ENCODE measurements around the gene RNPEP. TPM values are rescaled to one million over a fixed set of nuclear protein-coding genes. Genes with fewer than 3 reads are reported as not detected.

RNPEP gene, protein sequence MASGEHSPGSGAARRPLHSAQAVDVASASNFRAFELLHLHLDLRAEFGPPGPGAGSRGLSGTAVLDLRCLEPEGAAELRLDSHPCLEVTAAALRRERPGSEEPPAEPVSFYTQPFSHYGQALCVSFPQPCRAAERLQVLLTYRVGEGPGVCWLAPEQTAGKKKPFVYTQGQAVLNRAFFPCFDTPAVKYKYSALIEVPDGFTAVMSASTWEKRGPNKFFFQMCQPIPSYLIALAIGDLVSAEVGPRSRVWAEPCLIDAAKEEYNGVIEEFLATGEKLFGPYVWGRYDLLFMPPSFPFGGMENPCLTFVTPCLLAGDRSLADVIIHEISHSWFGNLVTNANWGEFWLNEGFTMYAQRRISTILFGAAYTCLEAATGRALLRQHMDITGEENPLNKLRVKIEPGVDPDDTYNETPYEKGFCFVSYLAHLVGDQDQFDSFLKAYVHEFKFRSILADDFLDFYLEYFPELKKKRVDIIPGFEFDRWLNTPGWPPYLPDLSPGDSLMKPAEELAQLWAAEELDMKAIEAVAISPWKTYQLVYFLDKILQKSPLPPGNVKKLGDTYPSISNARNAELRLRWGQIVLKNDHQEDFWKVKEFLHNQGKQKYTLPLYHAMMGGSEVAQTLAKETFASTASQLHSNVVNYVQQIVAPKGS
- total RNA-seq, result 82.1 and 108 TPM in 2 replicates

DNA sequence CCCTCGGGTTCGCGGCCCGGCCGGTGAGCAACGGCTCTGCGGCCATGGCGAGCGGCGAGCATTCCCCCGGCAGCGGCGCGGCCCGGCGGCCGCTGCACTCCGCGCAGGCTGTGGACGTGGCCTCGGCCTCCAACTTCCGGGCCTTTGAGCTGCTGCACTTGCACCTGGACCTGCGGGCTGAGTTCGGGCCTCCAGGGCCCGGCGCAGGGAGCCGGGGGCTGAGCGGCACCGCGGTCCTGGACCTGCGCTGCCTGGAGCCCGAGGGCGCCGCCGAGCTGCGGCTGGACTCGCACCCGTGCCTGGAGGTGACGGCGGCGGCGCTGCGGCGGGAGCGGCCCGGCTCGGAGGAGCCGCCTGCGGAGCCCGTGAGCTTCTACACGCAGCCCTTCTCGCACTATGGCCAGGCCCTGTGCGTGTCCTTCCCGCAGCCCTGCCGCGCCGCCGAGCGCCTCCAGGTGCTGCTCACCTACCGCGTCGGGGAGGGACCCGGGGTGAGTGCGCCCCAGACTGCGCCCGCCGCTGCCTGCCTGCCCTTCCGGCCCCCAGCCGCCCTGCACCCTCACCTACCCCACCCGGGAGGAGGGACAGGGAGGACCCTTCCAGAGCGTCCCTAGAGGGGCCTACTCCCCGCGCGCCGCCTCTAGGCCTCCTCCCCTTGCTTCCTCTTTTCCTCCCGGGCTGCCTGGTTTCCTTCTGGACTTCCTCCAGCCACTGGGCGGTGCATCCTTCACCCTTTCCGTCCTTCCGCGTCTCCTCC lies at the start of gene RNPEP:
TSS of gene RNPEP (plus strand) at position 26 of the 757 bp plus-strand sequence. CDS start at position 45, 19 bp downstream.

DNA sequence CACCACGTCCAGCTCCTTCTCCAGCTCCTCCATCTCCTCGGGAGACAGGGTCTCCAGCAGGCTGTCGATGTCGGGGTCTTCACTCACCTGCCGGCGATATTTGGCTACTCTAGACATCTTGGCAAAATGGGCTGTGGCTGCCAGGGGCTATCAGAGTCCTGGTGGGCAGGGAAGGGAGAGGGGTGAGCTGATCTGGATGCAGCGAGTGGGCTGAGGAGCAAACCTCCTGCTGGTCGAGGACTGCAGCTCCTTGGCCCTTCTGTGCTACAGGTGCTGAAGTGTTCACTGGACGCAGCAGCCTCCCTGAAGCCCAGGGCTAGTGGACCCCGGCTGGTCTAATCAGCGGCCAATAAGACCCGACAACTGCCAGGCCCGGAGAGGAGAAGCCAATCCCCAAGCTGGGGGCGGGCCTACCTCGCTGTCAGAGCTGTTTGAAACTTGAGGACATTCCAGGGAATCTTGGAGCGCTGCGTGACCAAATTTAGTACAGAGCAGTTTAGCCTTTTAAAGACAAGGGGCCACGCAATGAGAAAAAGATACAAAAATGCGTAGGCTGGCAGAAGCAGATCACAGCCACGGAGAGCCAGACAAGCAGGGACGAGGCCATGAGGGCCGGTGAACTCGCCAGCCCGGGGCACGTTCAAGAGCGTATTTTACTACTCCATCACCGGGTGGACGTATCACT lies 36.1 kb upstream of the RNPEP start, which contains the start of gene LMOD1:
TSS of gene LMOD1 (minus strand) at position 325 of the 685 bp plus-strand sequence. CDS start at position 117, 208 bp downstream.

DNA sequence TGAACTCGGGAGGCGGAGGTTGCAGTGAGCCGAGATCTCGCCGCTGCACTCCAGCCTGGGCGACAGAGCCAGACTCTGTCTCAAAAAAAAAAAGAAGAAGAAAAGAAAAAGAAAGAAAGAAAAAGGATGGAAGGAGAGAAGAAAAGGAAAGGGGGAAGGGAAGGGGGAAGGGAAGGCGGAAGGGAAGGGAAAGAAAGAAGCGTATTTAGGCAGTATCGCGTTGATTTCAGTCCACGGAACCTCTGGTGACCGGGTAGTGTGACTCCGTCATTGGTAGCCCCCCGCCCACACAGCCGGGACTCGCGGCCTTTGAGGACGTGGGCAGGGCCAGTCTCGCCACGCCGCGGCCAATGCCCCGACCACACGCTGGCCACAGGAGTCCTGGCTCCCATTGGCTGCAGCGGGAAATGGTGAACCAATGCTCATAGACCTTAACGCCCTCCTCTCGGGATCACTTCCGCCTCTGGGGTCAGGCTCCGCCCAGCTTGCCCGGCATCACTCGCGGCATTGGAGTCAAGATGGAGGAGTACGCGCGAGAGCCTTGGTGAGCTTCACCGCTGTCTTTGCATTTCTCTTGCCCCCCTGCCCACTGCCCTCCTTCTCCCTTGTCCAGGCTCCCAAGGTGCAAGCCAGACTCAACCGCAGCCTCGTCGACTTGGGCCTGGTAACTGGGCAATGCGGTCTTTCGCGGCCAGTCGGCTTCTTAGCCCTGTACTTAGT lies 27.3 kb upstream of the RNPEP start, which contains the start of gene TIMM17A:
TSS of gene TIMM17A (plus strand) at position 495 of the 720 bp plus-strand sequence. CDS start at position 519, 24 bp downstream.

DNA sequence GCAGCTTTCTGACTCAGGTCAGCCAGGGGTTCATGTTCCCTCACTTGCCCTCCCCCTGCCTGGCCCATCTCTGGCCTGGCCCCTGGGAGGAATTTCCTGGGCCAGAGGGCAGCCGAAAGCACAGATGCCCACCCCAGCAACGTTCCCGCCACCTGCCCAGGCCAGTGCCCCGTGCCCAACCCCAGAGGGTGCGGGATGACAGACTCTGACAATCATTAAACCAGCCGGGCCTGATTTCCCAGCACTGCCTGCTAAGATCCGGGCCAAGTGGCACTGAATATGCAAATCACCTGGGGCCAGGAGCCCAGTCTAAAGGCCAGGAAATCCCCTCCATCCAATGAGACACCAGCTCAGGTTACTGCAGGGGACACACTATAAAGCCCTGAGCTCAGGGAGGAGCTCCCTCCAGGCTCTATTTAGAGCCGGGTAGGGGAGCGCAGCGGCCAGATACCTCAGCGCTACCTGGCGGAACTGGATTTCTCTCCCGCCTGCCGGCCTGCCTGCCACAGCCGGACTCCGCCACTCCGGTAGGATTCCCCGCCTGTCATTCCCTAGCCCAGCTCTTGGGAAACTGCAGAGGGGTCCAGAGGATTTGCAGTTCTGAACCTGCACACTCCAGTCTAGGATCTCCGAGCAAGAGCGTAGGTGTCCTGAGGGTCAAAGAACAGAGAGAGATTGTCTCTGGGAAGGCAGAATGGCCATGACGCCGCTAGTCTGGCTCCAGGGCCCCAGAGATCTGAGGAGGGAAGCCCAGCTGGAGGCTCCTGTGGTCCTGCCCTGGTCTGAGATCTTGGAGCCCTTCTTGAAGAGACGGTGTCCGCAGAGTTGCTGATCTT lies 27.9 kb downstream of the RNPEP start, which contains the start of gene ELF3:
TSS of gene ELF3 (plus strand) at position 408 of the 836 bp plus-strand sequence. CDS start 550 bp downstream, outside the sequence.

Small RNA genes lying within 50 kb of the gene (small RNA-seq; reads per million reads assigned to genes)
- not detected for gene AL691482.1
- gene AL691482.2, result not detected
- 0.37 reads per million, percentile 15 among the genes with 10 or more reads in this experiment for gene MIR6740
- 0.83 reads per million, percentile 49 among the genes with 10 or more reads in this experiment for gene RF00156

Other genes with a start within 250 kb of the RNPEP start
- gene IPO9, start 153.5 kb upstream of the RNPEP start, total RNA-seq, result 23.9 and 27.5 TPM in 2 replicates
- 17.9 and 18.1 TPM in 2 replicates for gene SHISA4, start 93.8 kb upstream of the RNPEP start, total RNA-seq
- gene LMOD1, start 36.1 kb upstream of the RNPEP start, total RNA-seq, result 0.22 and 0.39 TPM in 2 replicates
- 24.7 and 44.6 TPM in 2 replicates for gene TIMM17A, start 27.1 kb upstream of the RNPEP start, total RNA-seq
- gene ELF3, start 27.9 kb downstream of the RNPEP start, total RNA-seq, result 6.3 and 6.7 TPM in 2 replicates
- gene GPR37L1, start 140.3 kb downstream of the RNPEP start, total RNA-seq, result under 0.01 TPM in 1 of 2 replicates, not detected in the other
- 11.8 and 11.9 TPM in 2 replicates for gene ARL8A, start 162.1 kb downstream of the RNPEP start, total RNA-seq
- not detected in 2 replicates for gene PTPN7, start 178.0 kb downstream of the RNPEP start, total RNA-seq
- 0.76 and 2.4 TPM in 2 replicates for gene LGR6, start 211.2 kb downstream of the RNPEP start, total RNA-seq